Sigmoid colon (tissue), 7 donors: ENCODE results near the gene CHD5. TPM values are rescaled to one million over a fixed set of nuclear protein-coding genes. Genes with fewer than 3 reads are reported as not detected.

Experiments used
- DNase-seq: peaks from one replicate; pipeline ENCODE4 v3.0.0-alpha.2; 2019
- H3K27ac ChIP-seq, 4 donors: fragments of 200-600 bp; sonication (generic); one replicate each; pipeline ENCODE4 v1.5.1; 2016 to 2019; ENCODE audit warnings: mild to moderate bottlenecking in 1 of 4
- H3K27me3 ChIP-seq, 3 donors: fragments of 200-600 bp; sonication (generic); one replicate each; pipeline ENCODE4 v1.5.1; 2019; ENCODE audit warnings: mild to moderate bottlenecking in 1 of 3
- H3K36me3 ChIP-seq, 4 donors: fragments of 200-600 bp; sonication (generic); one replicate each; pipeline ENCODE4 v1.5.1; 2016 to 2019
- H3K4me1 ChIP-seq, 4 donors: fragments of 200-600 bp; sonication (generic); one replicate each; pipeline ENCODE4 v1.5.1; 2017 to 2019
- H3K4me3 ChIP-seq, 4 donors: fragments of 200-600 bp; sonication (generic); one replicate each; pipeline ENCODE4 v1.5.1; 2017 to 2019; ENCODE audit warnings: mild to moderate bottlenecking in 2 of 4, moderate library complexity in 1 of 4
- H3K9me3 ChIP-seq, 4 donors: fragments of 200-600 bp in 3 of 4; sonication (generic) in 3 of 4; one replicate each; pipeline versions ENCODE4 v1.5.1 to v1.6.1; 2013 to 2019
- EP300 ChIP-seq, 4 donors: sonication (generic); formaldehyde crosslinking; IDR thresholded peaks; one replicate each; pipeline ENCODE4 v1.6.1; 2017; ENCODE audit warnings: antibody characterized with exemption in 4 of 4
- POLR2A ChIP-seq, 2 donors: fragments of 450-650 bp; IDR thresholded peaks; one replicate each; pipeline ENCODE4 v1.6.1; 2016; ENCODE audit warnings: antibody characterized with exemption in 2 of 2, mild to moderate bottlenecking in 2 of 2, moderate library complexity in 2 of 2
- POLR2AphosphoS5 ChIP-seq, 4 donors: sonication (generic); formaldehyde crosslinking; IDR thresholded peaks; one replicate each; pipeline ENCODE4 v1.6.1; 2017; ENCODE audit warnings: antibody characterized with exemption in 4 of 4
- WGBS, 2 donors: extraction: QIAGEN DNeasy Blood & Tissue Kit; methylation state at CpG; one replicate each; pipeline ENCODE4 v1.1.7; 2013; 5-methylcytosine and 5-hydroxymethylcytosine counted together
- intact Hi-C: fragments of 100-400 bp; cut with DNase I; formaldehyde crosslinking; loops from one replicate; pipeline ENCODE4 v1.15.1; 2023
- polyA plus RNA-seq, 3 donors: library from polyadenylated mRNA; stranded (reverse); fragments of 200-250 nt; gene quantifications; one replicate each; pipeline ENCODE4 v1.2.3, GENCODE V29; 2013
- total RNA-seq, 4 donors: library from RNA; depleted of rRNA; stranded (reverse); fragments of >200 nt; gene quantifications; one replicate each; pipeline ENCODE4 v1.1.0, GENCODE V29; 2016
- TF ChIP-seq, protein P1 (sequence below), 4 experiments: fragments of 450-650 bp in 3 of 4; fragments of 200-600 bp in 1 of 4; IDR thresholded peaks; one replicate each; pipeline ENCODE4 v1.5.1; 2016 to 2019; ENCODE audit warnings: antibody characterized with exemption in 4 of 4, mild to moderate bottlenecking in 3 of 4, moderate library complexity in 2 of 4
- donor health status: healthy with polysubstance abuse.
- donor health status: Bipolar disorder and iron deficiency.
- donor health status: healthy.

The CHD5 gene
- total and polyA plus RNA-seq, 7 donors: 0.49 to 2.8 (median 1.4) TPM; not detected in 2

GRCh38 chr1:6166655-6167390 lies 13.3 kb downstream of the CHD5 start:
- intact Hi-C loops: no loop called here
- Histone ChIP-seq H3K4me1 (no peaks in the 10 kb centered on the region), H3K27me3 (peaks cover 3 to 60% (median 11%) of the 10 kb centered on the region in 3 donors), H3K9me3 (no peaks in the 10 kb centered on the region), H3K27ac (no peak overlapping the region), H3K36me3 (no peaks in the 10 kb centered on the region), H3K4me3 (no peak overlapping the region)
- no peak for DNase-seq
- no peak for TF ChIP-seq EP300 (IDR thresholded peaks at IDR 0.05)
- WGBS, 2 donors: 73 to 79% methylated on average over 19 of the region's 19 CpGs

GRCh38 chr1:6166221-6166620 lies 13.9 kb downstream of the CHD5 start:
- Histone ChIP-seq H3K4me3 (no peak overlapping the region), H3K27ac (no peak overlapping the region), H3K4me1 (no peaks in the 10 kb centered on the region), H3K27me3 (peaks cover 4 to 60% (median 11%) of the 10 kb centered on the region in 3 donors), H3K36me3 (no peaks in the 10 kb centered on the region), H3K9me3 (no peaks in the 10 kb centered on the region)
- intact Hi-C loops: no loop called here
- 53 to 63% methylated on average over 10 of the region's 10 CpGs for WGBS, 2 donors
- no peak for DNase-seq
- no peak for TF ChIP-seq POLR2A (IDR thresholded peaks at IDR 0.05)
- TF ChIP-seq POLR2AphosphoS5 (IDR thresholded peaks at IDR 0.05): no peak
- TF ChIP-seq EP300 (IDR thresholded peaks at IDR 0.05): no peak
- TF ChIP-seq, protein P1, sequence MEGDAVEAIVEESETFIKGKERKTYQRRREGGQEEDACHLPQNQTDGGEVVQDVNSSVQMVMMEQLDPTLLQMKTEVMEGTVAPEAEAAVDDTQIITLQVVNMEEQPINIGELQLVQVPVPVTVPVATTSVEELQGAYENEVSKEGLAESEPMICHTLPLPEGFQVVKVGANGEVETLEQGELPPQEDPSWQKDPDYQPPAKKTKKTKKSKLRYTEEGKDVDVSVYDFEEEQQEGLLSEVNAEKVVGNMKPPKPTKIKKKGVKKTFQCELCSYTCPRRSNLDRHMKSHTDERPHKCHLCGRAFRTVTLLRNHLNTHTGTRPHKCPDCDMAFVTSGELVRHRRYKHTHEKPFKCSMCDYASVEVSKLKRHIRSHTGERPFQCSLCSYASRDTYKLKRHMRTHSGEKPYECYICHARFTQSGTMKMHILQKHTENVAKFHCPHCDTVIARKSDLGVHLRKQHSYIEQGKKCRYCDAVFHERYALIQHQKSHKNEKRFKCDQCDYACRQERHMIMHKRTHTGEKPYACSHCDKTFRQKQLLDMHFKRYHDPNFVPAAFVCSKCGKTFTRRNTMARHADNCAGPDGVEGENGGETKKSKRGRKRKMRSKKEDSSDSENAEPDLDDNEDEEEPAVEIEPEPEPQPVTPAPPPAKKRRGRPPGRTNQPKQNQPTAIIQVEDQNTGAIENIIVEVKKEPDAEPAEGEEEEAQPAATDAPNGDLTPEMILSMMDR (IDR thresholded peaks at IDR 0.05): no peak

DNA sequence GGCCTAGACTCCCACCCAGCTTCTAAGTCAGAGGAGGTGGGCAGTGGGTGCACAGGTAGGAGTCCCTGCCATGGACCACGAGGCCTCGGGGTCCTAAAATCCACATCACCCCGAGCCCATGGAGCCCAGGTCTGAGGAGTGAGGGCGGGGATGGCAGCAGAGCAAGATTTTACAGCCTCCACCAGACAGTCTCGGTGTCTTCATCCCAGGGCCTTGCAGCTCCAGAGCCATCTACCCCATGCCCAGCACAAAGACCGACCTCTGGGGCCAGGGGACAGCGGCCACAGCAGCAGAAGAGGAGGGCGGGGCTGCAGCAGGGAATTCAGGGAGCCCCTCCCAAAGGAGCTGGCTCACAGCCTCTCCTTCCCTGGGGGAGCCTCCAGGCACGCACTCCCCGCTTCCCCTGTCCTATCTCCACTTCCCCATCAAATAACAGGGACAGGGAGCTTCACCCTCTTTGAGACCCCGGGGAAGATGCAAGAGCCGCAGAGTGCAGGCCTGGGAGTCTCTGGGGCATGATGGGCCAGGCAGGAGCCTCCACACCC lies 14.6 kb downstream of the CHD5 start:
- intact Hi-C loops: no loop called here
- no peak for DNase-seq
- H3K9me3 ChIP-seq: no peaks in the 10 kb centered on the region
- no peak for TF ChIP-seq POLR2AphosphoS5 (IDR thresholded peaks at IDR 0.05)
- no peak for TF ChIP-seq EP300 (IDR thresholded peaks at IDR 0.05)
- TF ChIP-seq, protein P1 (IDR thresholded peaks at IDR 0.05): no peak
- no peak for TF ChIP-seq POLR2A (IDR thresholded peaks at IDR 0.05)
- 64 to 73% methylated on average over 12 of the region's 12 CpGs for WGBS, 2 donors
- H3K4me3 ChIP-seq: no peak overlapping the region
- H3K4me1 ChIP-seq: no peaks in the 10 kb centered on the region
- H3K27me3 ChIP-seq: peaks cover 5 to 60% (median 7%) of the 10 kb centered on the region in 3 donors
- H3K36me3 ChIP-seq: no peaks in the 10 kb centered on the region
- H3K27ac ChIP-seq: no peak overlapping the region

- DNase-seq: no peak
- TF ChIP-seq EP300 (IDR thresholded peaks at IDR 0.05): no peak
- TF ChIP-seq POLR2A (IDR thresholded peaks at IDR 0.05): no peak
- TF ChIP-seq, protein P1 (IDR thresholded peaks at IDR 0.05): no peak
- TF ChIP-seq POLR2AphosphoS5 (IDR thresholded peaks at IDR 0.05): no peak
- WGBS, 2 donors: 75 to 82% methylated on average over 7 of the region's 7 CpGs
- intact Hi-C loops: no loop called here
- Histone ChIP-seq H3K27ac (no peak overlapping the region), H3K4me3 (no peak overlapping the region), H3K36me3 (no peaks in the 10 kb centered on the region), H3K9me3 (no peaks in the 10 kb centered on the region), H3K27me3 (peaks cover 2 to 58% (median 5%) of the 10 kb centered on the region in 3 donors), H3K4me1 (no peaks in the 10 kb centered on the region)
Measured at GRCh38 chr1:6165027-6165426, 15.1 kb downstream of the CHD5 start.

DNA sequence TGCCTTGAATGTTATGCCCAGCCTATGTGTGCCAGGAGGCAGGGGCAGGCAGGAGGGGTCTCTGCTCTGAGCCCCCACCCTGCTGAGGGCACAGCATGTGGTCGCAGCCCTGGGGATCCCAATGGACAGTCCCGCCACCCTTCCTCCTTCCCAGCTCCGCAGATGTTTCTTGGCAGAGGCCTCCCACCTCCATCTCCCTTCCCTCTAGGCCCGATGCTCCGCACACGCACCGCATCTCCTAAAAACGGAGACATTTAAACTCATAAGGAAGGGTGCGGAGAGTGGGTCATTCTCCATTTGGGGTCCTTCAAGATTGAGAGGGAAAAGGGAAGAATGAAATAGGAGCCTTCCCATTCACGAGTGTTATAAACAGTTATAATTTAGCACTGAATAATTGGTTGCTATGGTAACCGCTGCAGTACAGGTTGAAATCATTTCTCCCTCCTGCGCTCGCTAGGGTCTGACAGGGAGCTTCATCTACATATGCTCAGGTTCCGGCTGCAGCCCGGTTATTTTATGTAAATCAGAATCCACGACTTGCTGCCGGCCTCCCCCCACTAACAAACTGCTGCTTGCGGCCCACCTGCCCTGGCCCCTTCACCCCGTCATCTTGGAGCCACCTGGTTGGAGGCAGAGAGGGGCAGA lies 16.0 kb downstream of the CHD5 start:
- H3K36me3 ChIP-seq: no peaks in the 10 kb centered on the region
- no peaks in the 10 kb centered on the region for H3K9me3 ChIP-seq
- TF ChIP-seq EP300 (IDR thresholded peaks at IDR 0.05) (no peak), POLR2A (IDR thresholded peaks at IDR 0.05) (no peak), POLR2AphosphoS5 (IDR thresholded peaks at IDR 0.05) (no peak)
- TF ChIP-seq, protein P1 (IDR thresholded peaks at IDR 0.05): no peak
- H3K27me3 ChIP-seq: peaks cover 0 to 54% (median 5%) of the 10 kb centered on the region in 3 donors
- H3K4me3 ChIP-seq: no peak overlapping the region
- intact Hi-C loops: no loop called here
- H3K4me1 ChIP-seq: no peaks in the 10 kb centered on the region
- DNase-seq: no peak
- H3K27ac ChIP-seq: no peak overlapping the region
- WGBS, 2 donors: 73 to 74% methylated on average over 19 of the region's 19 CpGs
